Stimulated activated naive CD8-positive, alpha-beta T cell treated with anti-CD3 and anti-CD28 coated beads, Interleukin-15, Interleukin-2, amounts not matched to agents 100 ng/mL and 50 ng/mL, for 24 hours (primary cell): Measurements from ENCODE around the gene TH.

Source experiments
- H3K27ac Mint-ChIP-seq: one replicate; pipeline ENCODE4 v1.8.0; 2021; ENCODE audit warnings: mild to moderate bottlenecking, mixed read lengths
- H3K27me3 Mint-ChIP-seq: one replicate; pipeline ENCODE4 v1.8.0; 2021; ENCODE audit warnings: mixed read lengths
- H3K36me3 Mint-ChIP-seq: one replicate; pipeline ENCODE4 v1.8.0; 2021; ENCODE audit warnings: low read depth, mixed read lengths
- H3K4me1 Mint-ChIP-seq: one replicate; pipeline ENCODE4 v1.8.0; 2021; ENCODE audit warnings: low read depth, mixed read lengths
- H3K4me3 Mint-ChIP-seq: one replicate; pipeline ENCODE4 v1.8.0; 2021; ENCODE audit warnings: mild to moderate bottlenecking, mixed read lengths
- H3K9me3 Mint-ChIP-seq: one replicate; pipeline ENCODE4 v1.8.0; 2021; ENCODE audit warnings: mixed read lengths

Gene TH

GRCh38 chr11:2167141-2168045 lies 4.2 kb downstream of the TH start:
- Mint-ChIP-seq H3K4me3 (no peak overlapping the region), H3K27ac (no peak overlapping the region), H3K36me3 (no peaks in the 10 kb centered on the region), H3K27me3 (no peaks in the 10 kb centered on the region), H3K9me3 (no peaks in the 10 kb centered on the region), H3K4me1 (no peaks in the 10 kb centered on the region)

GRCh38 chr11:2166091-2166851 lies 5.3 kb downstream of the TH start:
- Mint-ChIP-seq H3K27me3 (no peaks in the 10 kb centered on the region), H3K36me3 (no peaks in the 10 kb centered on the region), H3K4me3 (no peak overlapping the region), H3K27ac (no peak overlapping the region), H3K9me3 (no peaks in the 10 kb centered on the region), H3K4me1 (no peaks in the 10 kb centered on the region)

- Mint-ChIP-seq H3K4me3 (no peak overlapping the region), H3K9me3 (no peaks in the 10 kb centered on the region), H3K4me1 (no peaks in the 10 kb centered on the region), H3K27me3 (no peaks in the 10 kb centered on the region), H3K27ac (no peak overlapping the region), H3K36me3 (no peaks in the 10 kb centered on the region)
Observed at GRCh38 chr11:2165571-2165970, 6.0 kb downstream of the TH start.

GRCh38 chr11:2164861-2165555 lies 6.6 kb downstream of the TH start:
- no peak overlapping the region for H3K27ac Mint-ChIP-seq
- no peaks in the 10 kb centered on the region for H3K27me3 Mint-ChIP-seq
- H3K9me3 Mint-ChIP-seq, result no peaks in the 10 kb centered on the region
- no peak overlapping the region for H3K4me3 Mint-ChIP-seq
- H3K4me1 Mint-ChIP-seq, result no peaks in the 10 kb centered on the region
- no peaks in the 10 kb centered on the region for H3K36me3 Mint-ChIP-seq

- no peak overlapping the region for H3K27ac Mint-ChIP-seq
- no peak overlapping the region for H3K4me3 Mint-ChIP-seq
- no peaks in the 10 kb centered on the region for H3K9me3 Mint-ChIP-seq
- H3K27me3 Mint-ChIP-seq, result no peaks in the 10 kb centered on the region
- H3K4me1 Mint-ChIP-seq, result no peaks in the 10 kb centered on the region
- no peaks in the 10 kb centered on the region for H3K36me3 Mint-ChIP-seq
Observed at GRCh38 chr11:2164081-2164480, 7.5 kb downstream of the TH start.

GRCh38 chr11:2163428-2163978 lies 8.1 kb downstream of the TH start:
- Mint-ChIP-seq H3K36me3 (no peaks in the 10 kb centered on the region), H3K4me1 (no peaks in the 10 kb centered on the region), H3K9me3 (no peaks in the 10 kb centered on the region), H3K27me3 (no peaks in the 10 kb centered on the region), H3K4me3 (no peak overlapping the region), H3K27ac (no peak overlapping the region)

GRCh38 chr11:2160736-2161259 lies 10.8 kb downstream of the TH start, which contains the start of gene INS:
Gene INS, minus strand, starts transcription at chr11:2161209. Its CDS starts 238 bp downstream, at chr11:2160971.
- no peak within 1 kb of the TSS for H3K4me3 Mint-ChIP-seq
- H3K9me3 Mint-ChIP-seq, result no peaks in the 10 kb centered on the region
- H3K27ac Mint-ChIP-seq, result no peak within 1 kb of the TSS
- no peaks in the 10 kb centered on the region for H3K36me3 Mint-ChIP-seq
- no peaks in the 10 kb centered on the region for H3K4me1 Mint-ChIP-seq
- no peaks in the 10 kb centered on the region for H3K27me3 Mint-ChIP-seq

GRCh38 chr11:2159536-2160413 lies 11.8 kb downstream of the TH start:
- Mint-ChIP-seq H3K4me1 (no peaks in the 10 kb centered on the region), H3K27me3 (no peaks in the 10 kb centered on the region), H3K36me3 (no peaks in the 10 kb centered on the region), H3K9me3 (no peaks in the 10 kb centered on the region), H3K4me3 (no peak overlapping the region), H3K27ac (no peak overlapping the region)

GRCh38 chr11:2158966-2159365 lies 12.6 kb downstream of the TH start:
- no peak overlapping the region for H3K27ac Mint-ChIP-seq
- H3K9me3 Mint-ChIP-seq, result no peaks in the 10 kb centered on the region
- no peaks in the 10 kb centered on the region for H3K36me3 Mint-ChIP-seq
- H3K27me3 Mint-ChIP-seq, result no peaks in the 10 kb centered on the region
- H3K4me3 Mint-ChIP-seq, result no peak overlapping the region
- no peaks in the 10 kb centered on the region for H3K4me1 Mint-ChIP-seq

- H3K36me3 Mint-ChIP-seq, result no peaks in the 10 kb centered on the region
- H3K27me3 Mint-ChIP-seq, result no peaks in the 10 kb centered on the region
- H3K4me1 Mint-ChIP-seq, result no peaks in the 10 kb centered on the region
- H3K27ac Mint-ChIP-seq, result no peak overlapping the region
- no peak overlapping the region for H3K4me3 Mint-ChIP-seq
- H3K9me3 Mint-ChIP-seq, result no peaks in the 10 kb centered on the region
Observed at GRCh38 chr11:2158296-2158737, 13.3 kb downstream of the TH start.

- Mint-ChIP-seq H3K27me3 (no peaks in the 10 kb centered on the region), H3K9me3 (no peaks in the 10 kb centered on the region), H3K4me1 (no peaks in the 10 kb centered on the region), H3K4me3 (no peak overlapping the region), H3K36me3 (no peaks in the 10 kb centered on the region), H3K27ac (no peak overlapping the region)
Observed at GRCh38 chr11:2157294-2158040, 14.1 kb downstream of the TH start.

- no peak overlapping the region for H3K27ac Mint-ChIP-seq
- no peaks in the 10 kb centered on the region for H3K9me3 Mint-ChIP-seq
- no peaks in the 10 kb centered on the region for H3K36me3 Mint-ChIP-seq
- no peaks in the 10 kb centered on the region for H3K4me1 Mint-ChIP-seq
- no peaks in the 10 kb centered on the region for H3K27me3 Mint-ChIP-seq
- no peak overlapping the region for H3K4me3 Mint-ChIP-seq
Observed at GRCh38 chr11:2156416-2157182, 15.0 kb downstream of the TH start.

GRCh38 chr11:2155511-2155910 lies 16.1 kb downstream of the TH start:
- H3K4me1 Mint-ChIP-seq, result no peaks in the 10 kb centered on the region
- H3K27ac Mint-ChIP-seq, result no peak overlapping the region
- no peaks in the 10 kb centered on the region for H3K36me3 Mint-ChIP-seq
- H3K27me3 Mint-ChIP-seq, result peaks cover 7% of the 10 kb centered on the region
- H3K9me3 Mint-ChIP-seq, result no peaks in the 10 kb centered on the region
- H3K4me3 Mint-ChIP-seq, result no peak overlapping the region
